ENCODE data around the gene SLC25A46. TPM values are rescaled to one million over a fixed set of nuclear protein-coding genes. Genes with fewer than 3 reads are reported as not detected.

Gene SLC25A46
- total and polyA plus RNA-seq, 2 experiments from 2014 or later = 14.1 to 33.1 TPM

GRCh38 chr5:110754181-110754580, 15.4 kb downstream of the SLC25A46 start:
- no peaks in the 10 kb centered on the region for H3K9me3 Mint-ChIP-seq
- no peaks in the 10 kb centered on the region; the same call in 2 of the 3 replicates for H3K36me3 Mint-ChIP-seq (ENCODE audit: low read depth)
- H3K4me3 Mint-ChIP-seq = no peak overlapping the region
- no peak overlapping the region for H3K4me2 ChIP-seq
- ATAC-seq (no peak), DNase-seq (ENCODE audit: low spot score) (no peak)
- H3K79me2 ChIP-seq (replicated peaks; ENCODE audit: insufficient read depth) = no peaks in the 10 kb centered on the region
- no peaks in the 10 kb centered on the region for H3K27me3 Mint-ChIP-seq (ENCODE audit: insufficient read depth, low read depth, poor library complexity)
- H3K27ac ChIP-seq (ENCODE audit: low read depth) = no peak overlapping the region
- no peaks in the 10 kb centered on the region for H3K4me1 ChIP-seq (ENCODE audit: insufficient read depth)
- no peaks in the 10 kb centered on the region for H3K36me3 ChIP-seq (ENCODE audit: insufficient read depth)
- H3F3A ChIP-seq (replicated peaks; ENCODE audit: low read depth) = no peaks in the 10 kb centered on the region
- H3K4me3 ChIP-seq = no peak overlapping the region
- H3K27me3 ChIP-seq (ENCODE audit: insufficient read depth) = no peaks in the 10 kb centered on the region
- no peak overlapping the region for H3K27ac Mint-ChIP-seq
- TF ChIP-seq CREB1 (CRISPR knock-in tag; IDR thresholded peaks at IDR 0.05; ENCODE audit: low read depth) = no peak
- TF ChIP-seq NANOG (IDR thresholded peaks at IDR 0.05; ENCODE audit: borderline replicate concordance) = no peak
- no peak for TF ChIP-seq POLR2AphosphoS5 (IDR thresholded peaks at IDR 0.05; ENCODE audit: low read depth)
- no peak for TF ChIP-seq CTCF (conservative IDR thresholded peaks at IDR 0.05; ENCODE audit: low read depth in 2 of 2)
- no peak for TF ChIP-seq JUNB (IDR thresholded peaks at IDR 0.05; ENCODE audit: unreplicated experiment)
- no peak for TF ChIP-seq ZNF462 (CRISPR knock-in tag; IDR thresholded peaks at IDR 0.05)
- TF ChIP-seq ZNF114 (CRISPR knock-in tag; IDR thresholded peaks at IDR 0.05) = no peak
- TF ChIP-seq STAT1 (IDR thresholded peaks at IDR 0.05; ENCODE audit: unreplicated experiment) = no peak
- no peak for TF ChIP-seq EZH2 (IDR thresholded peaks at IDR 0.05; ENCODE audit: low read depth, unreplicated experiment)
- TF ChIP-seq EZH2phosphoT487 (IDR thresholded peaks at IDR 0.05; ENCODE audit: unreplicated experiment) = no peak
- H3K9me2 ChIP-seq (ENCODE audit: insufficient read depth) = no peaks in the 10 kb centered on the region
- no peak overlapping the region for H2AFZ ChIP-seq
- no peaks in the 10 kb centered on the region for H4K20me1 ChIP-seq (replicated peaks; ENCODE audit: insufficient read depth)
- H3K4me1 Mint-ChIP-seq = peaks cover 3% of the 10 kb centered on the region; the same call in 2 of the 3 replicates
